ENCODE results near the gene AMDHD2. TPM values are rescaled to one million over a fixed set of nuclear protein-coding genes. Genes with fewer than 3 reads are reported as not detected.

AMDHD2 gene
- total and polyA plus RNA-seq, 2 experiments from 2014 or later: 20.2 to 68.1 TPM

- TF ChIP-seq ZNF462 (CRISPR knock-in tag; IDR thresholded peaks at IDR 0.05) (no peak), ETS1 (IDR thresholded peaks at IDR 0.05) (no peak)
Measured at GRCh38 chr16:2499890-2500429, 20.2 kb upstream of the AMDHD2 start (continued).

DNA sequence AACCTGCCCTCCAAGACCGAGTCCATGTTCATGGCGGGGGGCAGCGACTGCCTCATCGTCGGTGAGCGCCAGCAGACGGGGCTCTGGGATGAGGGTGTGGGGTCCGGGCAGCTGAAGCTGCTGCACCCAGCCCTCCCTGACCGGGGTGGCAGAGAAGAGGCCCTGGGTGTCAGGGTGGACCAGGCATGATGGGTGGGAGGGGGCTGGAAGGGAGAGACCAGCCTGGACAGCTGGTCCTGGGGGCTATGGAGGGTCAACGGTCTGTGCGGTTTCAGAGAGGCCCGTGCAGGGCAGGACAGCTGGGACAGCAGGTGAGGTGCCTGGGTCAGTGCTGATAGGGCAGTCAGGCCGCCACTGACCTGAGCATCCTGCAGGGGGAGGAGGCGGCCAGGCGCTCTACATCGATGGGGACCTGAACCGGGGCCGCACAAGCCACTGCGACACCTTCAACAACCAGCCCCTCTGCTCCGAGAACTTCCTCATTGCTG is 19.7 kb upstream of the AMDHD2 start:
- H3K9me3 Mint-ChIP-seq: no peaks in the 10 kb centered on the region
- H3K4me2 ChIP-seq: no peak overlapping the region
- peak; percentile 36 for ATAC-seq
- no peak for TF ChIP-seq CREB1 (CRISPR knock-in tag; IDR thresholded peaks at IDR 0.05; ENCODE audit: low read depth)
- no peak for TF ChIP-seq ZNF114 (CRISPR knock-in tag; IDR thresholded peaks at IDR 0.05)
- TF ChIP-seq STAT1 (IDR thresholded peaks at IDR 0.05; ENCODE audit: unreplicated experiment): no peak
- no peak for TF ChIP-seq ZNF462 (CRISPR knock-in tag; IDR thresholded peaks at IDR 0.05)

More for the DNA sequence above, 19.7 kb upstream of the AMDHD2 start:
- Histone ChIP-seq H3K36me3 (ENCODE audit: insufficient read depth) (no peaks in the 10 kb centered on the region), H3K27ac (ENCODE audit: low read depth) (no peak overlapping the region), H2AFZ (no peak overlapping the region), H3F3A (replicated peaks; ENCODE audit: low read depth) (peaks cover 4% of the 10 kb centered on the region; the same call in 1 of the 2 replicates), H3K4me1 (ENCODE audit: insufficient read depth) (peaks cover 7% of the 10 kb centered on the region; the same call in 1 of the 2 replicates), H3K4me3 (no peak overlapping the region; the same call in 1 of the 2 replicates), H3K27me3 (ENCODE audit: insufficient read depth) (no peaks in the 10 kb centered on the region), H3K79me2 (replicated peaks; ENCODE audit: insufficient read depth) (no peaks in the 10 kb centered on the region), H3K9me2 (ENCODE audit: insufficient read depth) (no peaks in the 10 kb centered on the region), H4K20me1 (replicated peaks; ENCODE audit: insufficient read depth) (no peaks in the 10 kb centered on the region; the same call in 1 of the 2 replicates)
- no peak overlapping the region for H3K4me3 Mint-ChIP-seq
- H3K36me3 Mint-ChIP-seq (ENCODE audit: low read depth): peaks cover 8% of the 10 kb centered on the region; the same call in 2 of the 3 replicates
- no peaks in the 10 kb centered on the region for H3K27me3 Mint-ChIP-seq (ENCODE audit: insufficient read depth, low read depth, poor library complexity)
- peak; percentile 48 for DNase-seq (ENCODE audit: low spot score)
- H3K4me1 Mint-ChIP-seq: peaks cover 5% of the 10 kb centered on the region
- peak overlapping the region; percentile 78; the same call in 1 of the 2 replicates for H3K27ac Mint-ChIP-seq

All from GM23338 (cell line).